Measurements from ENCODE around the gene ZNF407.

The ZNF407 gene

DNA sequence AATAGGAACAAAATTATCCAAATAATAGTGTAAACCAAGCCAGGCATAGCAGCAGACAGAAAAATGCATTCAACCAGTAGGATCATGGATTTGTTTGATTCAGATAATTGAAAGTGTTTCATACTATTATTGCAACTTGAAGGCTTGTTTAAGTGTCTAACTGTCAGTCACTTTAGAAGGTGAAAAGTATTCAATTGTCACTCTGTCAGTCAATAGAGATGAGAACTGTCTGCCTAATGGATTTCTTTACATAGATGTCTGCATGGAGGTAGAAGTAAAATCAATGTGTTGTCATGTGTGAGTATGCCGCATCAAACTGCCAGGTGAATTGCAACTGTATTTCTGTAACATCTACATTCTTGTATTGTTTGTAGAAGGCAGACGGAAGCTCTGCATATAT is 65.0 kb downstream of the ZNF407 start:
- Histone ChIP-seq H3K4me3 (replicated peaks; ENCODE audit: insufficient read depth, low read length) (no peak overlapping the region), H3K27ac (replicated peaks) (no peak overlapping the region), H3K27me3 (ENCODE audit: insufficient read depth, poor library complexity, severe bottlenecking) (no peaks in the 10 kb centered on the region)
- DNase-seq (ENCODE audit: low read depth in 1 of 2, low spot score in 1 of 2) = no peak
- TF ChIP-seq, protein P1, sequence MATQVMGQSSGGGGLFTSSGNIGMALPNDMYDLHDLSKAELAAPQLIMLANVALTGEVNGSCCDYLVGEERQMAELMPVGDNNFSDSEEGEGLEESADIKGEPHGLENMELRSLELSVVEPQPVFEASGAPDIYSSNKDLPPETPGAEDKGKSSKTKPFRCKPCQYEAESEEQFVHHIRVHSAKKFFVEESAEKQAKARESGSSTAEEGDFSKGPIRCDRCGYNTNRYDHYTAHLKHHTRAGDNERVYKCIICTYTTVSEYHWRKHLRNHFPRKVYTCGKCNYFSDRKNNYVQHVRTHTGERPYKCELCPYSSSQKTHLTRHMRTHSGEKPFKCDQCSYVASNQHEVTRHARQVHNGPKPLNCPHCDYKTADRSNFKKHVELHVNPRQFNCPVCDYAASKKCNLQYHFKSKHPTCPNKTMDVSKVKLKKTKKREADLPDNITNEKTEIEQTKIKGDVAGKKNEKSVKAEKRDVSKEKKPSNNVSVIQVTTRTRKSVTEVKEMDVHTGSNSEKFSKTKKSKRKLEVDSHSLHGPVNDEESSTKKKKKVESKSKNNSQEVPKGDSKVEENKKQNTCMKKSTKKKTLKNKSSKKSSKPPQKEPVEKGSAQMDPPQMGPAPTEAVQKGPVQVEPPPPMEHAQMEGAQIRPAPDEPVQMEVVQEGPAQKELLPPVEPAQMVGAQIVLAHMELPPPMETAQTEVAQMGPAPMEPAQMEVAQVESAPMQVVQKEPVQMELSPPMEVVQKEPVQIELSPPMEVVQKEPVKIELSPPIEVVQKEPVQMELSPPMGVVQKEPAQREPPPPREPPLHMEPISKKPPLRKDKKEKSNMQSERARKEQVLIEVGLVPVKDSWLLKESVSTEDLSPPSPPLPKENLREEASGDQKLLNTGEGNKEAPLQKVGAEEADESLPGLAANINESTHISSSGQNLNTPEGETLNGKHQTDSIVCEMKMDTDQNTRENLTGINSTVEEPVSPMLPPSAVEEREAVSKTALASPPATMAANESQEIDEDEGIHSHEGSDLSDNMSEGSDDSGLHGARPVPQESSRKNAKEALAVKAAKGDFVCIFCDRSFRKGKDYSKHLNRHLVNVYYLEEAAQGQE (IDR thresholded peaks at IDR 0.05; ENCODE audit: insufficient replicate concordance, low read depth) = no peak
- TF ChIP-seq GABPA (IDR thresholded peaks at IDR 0.05; ENCODE audit: low read depth) = no peak
- no peak for TF ChIP-seq POLR2AphosphoS5 (IDR thresholded peaks at IDR 0.05; ENCODE audit: low read depth)
- TF ChIP-seq, protein P2, sequence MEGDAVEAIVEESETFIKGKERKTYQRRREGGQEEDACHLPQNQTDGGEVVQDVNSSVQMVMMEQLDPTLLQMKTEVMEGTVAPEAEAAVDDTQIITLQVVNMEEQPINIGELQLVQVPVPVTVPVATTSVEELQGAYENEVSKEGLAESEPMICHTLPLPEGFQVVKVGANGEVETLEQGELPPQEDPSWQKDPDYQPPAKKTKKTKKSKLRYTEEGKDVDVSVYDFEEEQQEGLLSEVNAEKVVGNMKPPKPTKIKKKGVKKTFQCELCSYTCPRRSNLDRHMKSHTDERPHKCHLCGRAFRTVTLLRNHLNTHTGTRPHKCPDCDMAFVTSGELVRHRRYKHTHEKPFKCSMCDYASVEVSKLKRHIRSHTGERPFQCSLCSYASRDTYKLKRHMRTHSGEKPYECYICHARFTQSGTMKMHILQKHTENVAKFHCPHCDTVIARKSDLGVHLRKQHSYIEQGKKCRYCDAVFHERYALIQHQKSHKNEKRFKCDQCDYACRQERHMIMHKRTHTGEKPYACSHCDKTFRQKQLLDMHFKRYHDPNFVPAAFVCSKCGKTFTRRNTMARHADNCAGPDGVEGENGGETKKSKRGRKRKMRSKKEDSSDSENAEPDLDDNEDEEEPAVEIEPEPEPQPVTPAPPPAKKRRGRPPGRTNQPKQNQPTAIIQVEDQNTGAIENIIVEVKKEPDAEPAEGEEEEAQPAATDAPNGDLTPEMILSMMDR (IDR thresholded peaks at IDR 0.05; ENCODE audit: insufficient read depth, low read length) = no peak
- TF ChIP-seq SPI1 (IDR thresholded peaks at IDR 0.05; ENCODE audit: borderline replicate concordance, low read depth) = no peak

DNA sequence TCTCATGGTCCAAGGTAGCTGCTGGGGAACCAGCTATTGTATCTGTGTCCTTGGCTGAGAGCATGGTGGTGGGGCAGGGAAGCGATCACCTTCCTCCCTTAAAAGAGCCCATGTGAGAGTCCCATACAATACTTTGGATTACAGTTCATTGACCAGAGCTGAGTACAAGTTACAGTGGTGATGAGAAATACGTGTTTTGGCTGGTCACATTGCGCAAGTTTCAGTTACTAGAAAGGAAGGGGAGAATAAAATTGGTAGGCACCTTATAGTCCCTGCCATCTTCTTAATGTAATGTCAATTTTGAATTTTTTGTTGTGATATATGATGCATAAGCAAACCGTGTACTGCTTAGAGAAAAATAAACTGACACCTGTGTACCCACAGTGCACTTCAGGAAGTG is 67.7 kb downstream of the ZNF407 start:
- no peak for DNase-seq (ENCODE audit: low read depth in 1 of 2, low spot score in 1 of 2)
- TF ChIP-seq, protein P2 (IDR thresholded peaks at IDR 0.05; ENCODE audit: insufficient read depth, low read length) = no peak
- TF ChIP-seq GABPA (IDR thresholded peaks at IDR 0.05; ENCODE audit: low read depth) = no peak
- no peak for TF ChIP-seq POLR2AphosphoS5 (IDR thresholded peaks at IDR 0.05; ENCODE audit: low read depth)
- TF ChIP-seq, protein P1 (IDR thresholded peaks at IDR 0.05; ENCODE audit: insufficient replicate concordance, low read depth) = no peak
- no peak for TF ChIP-seq SPI1 (IDR thresholded peaks at IDR 0.05; ENCODE audit: borderline replicate concordance, low read depth)
- no peaks in the 10 kb centered on the region for H3K27me3 ChIP-seq (ENCODE audit: insufficient read depth, poor library complexity, severe bottlenecking)
- H3K27ac ChIP-seq (replicated peaks) = no peak overlapping the region
- no peak overlapping the region for H3K4me3 ChIP-seq (replicated peaks; ENCODE audit: insufficient read depth, low read length)

DNA sequence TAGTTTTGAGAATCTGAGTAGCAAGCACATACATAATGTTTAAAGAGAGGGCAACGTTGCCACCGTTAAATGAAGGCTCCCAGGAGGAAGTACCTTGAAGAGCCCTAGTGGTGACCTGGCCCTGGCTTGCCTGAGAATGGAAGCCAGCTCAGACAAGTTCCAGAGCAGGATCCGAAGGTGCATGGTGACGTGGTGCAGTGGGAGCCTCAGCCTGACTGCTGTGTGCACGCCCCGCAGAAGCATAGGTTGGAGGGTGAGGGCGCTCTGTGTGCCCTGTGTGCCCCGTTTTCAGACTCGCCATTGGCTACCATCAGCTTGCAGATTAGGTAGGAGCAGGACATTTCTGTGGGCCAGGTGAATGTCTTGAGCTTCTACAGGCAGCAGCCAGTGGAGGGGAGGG is 68.2 kb downstream of the ZNF407 start:
- no peak overlapping the region for H3K27ac ChIP-seq (replicated peaks)
- no peak for DNase-seq (ENCODE audit: low read depth in 1 of 2, low spot score in 1 of 2)
- TF ChIP-seq, protein P1 (IDR thresholded peaks at IDR 0.05; ENCODE audit: insufficient replicate concordance, low read depth) = no peak
- TF ChIP-seq GABPA (IDR thresholded peaks at IDR 0.05; ENCODE audit: low read depth) = no peak
- TF ChIP-seq, protein P2 (IDR thresholded peaks at IDR 0.05; ENCODE audit: insufficient read depth, low read length) = no peak
- no peak for TF ChIP-seq POLR2AphosphoS5 (IDR thresholded peaks at IDR 0.05; ENCODE audit: low read depth)
- no peak for TF ChIP-seq SPI1 (IDR thresholded peaks at IDR 0.05; ENCODE audit: borderline replicate concordance, low read depth)
- no peak overlapping the region for H3K4me3 ChIP-seq (replicated peaks; ENCODE audit: insufficient read depth, low read length)
- no peaks in the 10 kb centered on the region for H3K27me3 ChIP-seq (ENCODE audit: insufficient read depth, poor library complexity, severe bottlenecking)
